Stimulated activated CD4-positive, alpha-beta T cell treated with anti-CD3 and anti-CD28 coated beads, Interleukin-12 subunit alpha, Interleukin-12 subunit beta, amount 100 ng/mL, for 48 hours (primary cell): ENCODE measurements around the gene DOCK1.

Experiments
- DNase-seq, 3 donors: peaks; one replicate each; pipeline ENCODE4 v3.0.0-alpha.2; 2020; ENCODE audit warnings: low read depth in 2 of 3, low spot score in 1 of 3

DOCK1 gene

DNA sequence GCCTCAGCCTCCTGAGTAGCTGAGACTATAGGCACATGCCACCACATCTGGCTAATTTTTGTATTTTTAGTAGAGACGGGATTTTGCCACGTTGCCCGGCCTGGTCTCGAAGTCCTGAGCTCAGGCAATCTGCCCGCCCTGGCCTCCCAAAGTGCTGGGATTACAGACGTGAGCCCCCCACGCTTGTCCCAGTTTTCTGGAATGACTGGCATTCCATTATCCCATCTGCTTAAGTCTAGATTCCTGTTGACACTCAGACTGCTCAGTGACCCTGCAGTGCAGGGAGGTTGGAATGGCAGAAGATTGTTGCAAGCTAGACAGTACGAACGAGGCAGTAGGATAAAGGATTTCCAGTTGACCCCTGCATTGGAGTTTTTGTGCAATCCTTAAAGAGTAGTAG is 508.8 kb downstream of the DOCK1 start:
- no peak for DNase-seq

DNA sequence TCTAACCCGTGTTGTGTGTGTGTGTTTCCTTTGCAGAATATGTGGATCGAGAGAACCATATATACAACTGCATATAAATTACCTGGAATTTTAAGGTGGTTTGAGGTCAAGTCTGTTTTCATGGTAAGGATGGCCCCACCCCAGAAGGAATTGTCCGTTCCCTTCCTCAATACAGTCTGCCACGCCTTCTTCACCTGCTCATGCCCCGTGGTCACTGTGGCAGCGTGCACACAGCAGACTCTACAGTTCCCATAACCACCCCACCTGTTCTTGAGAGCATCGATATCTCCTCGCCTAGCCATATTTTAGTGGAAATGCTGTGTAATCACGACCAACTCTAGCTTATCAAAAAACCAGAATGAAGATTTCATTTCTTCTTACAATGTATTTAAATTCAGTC is 509.9 kb downstream of the DOCK1 start:
- no peak for DNase-seq

DNA sequence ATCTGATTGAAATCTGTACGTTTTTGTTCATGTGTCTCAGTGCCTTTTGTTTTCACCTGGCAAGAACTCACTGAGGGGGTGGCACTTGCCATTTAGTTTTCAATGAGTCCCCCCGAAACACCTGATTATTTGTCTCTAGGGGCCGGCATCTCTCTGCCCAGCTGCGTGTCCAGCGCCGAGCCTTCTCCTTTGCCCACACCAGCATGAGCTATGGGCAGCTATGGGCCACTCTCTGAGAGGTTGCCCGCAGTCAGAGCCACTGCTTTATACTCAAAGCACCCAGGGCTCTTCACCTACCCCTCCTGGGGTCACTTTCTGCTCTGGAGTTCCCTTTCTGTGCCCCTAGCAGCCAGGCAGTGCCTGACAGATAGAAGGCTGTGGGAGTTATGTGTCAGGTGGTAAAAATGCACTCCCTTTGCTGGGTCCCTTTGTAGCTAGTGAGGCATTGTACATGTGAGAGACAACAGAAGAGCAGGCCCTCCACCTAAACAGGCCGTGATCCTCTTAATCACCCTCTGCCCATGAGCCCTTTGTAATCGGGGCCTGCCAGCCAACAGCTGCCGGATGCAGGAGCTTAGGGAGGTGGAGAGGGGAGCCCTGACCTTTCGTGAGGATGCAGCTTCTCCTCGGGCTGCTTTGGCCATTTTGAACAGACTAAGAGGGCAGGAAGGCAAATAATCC is 510.8 kb downstream of the DOCK1 start:
- no peak for DNase-seq

DNA sequence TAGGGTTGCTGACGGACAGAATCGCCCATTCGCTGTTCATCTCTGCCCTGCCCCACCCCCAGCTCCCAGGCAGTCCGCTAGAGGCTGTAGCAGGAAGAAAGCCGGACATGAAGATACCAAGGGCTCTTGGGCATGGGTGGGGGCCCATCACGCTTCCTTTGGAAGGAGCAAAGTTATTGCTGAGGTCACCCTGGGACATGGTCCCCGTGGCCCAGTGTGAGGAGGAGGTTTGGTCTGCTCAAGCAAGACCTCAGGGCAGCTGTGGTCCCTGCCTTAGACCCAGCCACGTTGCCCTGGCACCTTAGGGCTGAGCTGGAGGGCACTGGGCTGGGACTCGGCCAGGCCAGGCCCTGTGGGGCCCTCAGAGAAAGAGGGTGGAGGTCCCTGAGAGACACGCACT is 511.8 kb downstream of the DOCK1 start:
- DNase-seq, result no peak

DNA sequence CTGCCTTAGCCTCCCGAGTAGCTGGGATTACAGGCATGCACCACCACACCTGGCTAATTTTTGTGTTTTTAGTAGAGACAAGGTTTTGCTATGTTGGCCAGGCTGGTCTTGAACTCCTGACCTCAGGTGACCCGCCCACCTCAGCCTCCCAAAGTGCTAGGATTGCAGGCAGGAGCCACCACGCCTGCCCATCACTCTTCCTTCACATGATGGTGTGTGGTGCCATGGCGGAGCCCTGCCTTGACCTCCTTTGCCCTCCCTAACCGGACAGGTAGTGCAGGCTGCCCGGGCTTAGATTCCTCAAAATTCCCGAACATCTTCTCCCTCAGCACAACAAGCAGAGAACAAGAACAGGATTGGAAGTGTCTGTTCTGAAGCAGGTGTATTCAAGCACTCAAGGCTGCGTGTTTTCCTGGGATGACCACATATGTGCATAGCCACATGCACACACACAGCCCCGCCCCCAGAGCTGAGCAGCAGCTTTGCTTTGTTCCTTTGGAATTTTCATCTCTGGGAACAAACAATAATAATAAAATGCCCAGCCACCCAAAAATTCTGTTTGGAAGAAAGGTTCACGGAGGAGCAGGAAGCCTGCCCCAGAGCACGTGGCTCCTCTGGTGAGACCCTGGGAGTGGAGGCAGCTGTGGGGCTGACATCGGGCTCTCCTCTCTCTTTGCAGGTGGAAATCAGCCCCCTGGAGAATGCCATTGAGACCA is 512.6 kb downstream of the DOCK1 start:
- DNase-seq, result no peak

DNA sequence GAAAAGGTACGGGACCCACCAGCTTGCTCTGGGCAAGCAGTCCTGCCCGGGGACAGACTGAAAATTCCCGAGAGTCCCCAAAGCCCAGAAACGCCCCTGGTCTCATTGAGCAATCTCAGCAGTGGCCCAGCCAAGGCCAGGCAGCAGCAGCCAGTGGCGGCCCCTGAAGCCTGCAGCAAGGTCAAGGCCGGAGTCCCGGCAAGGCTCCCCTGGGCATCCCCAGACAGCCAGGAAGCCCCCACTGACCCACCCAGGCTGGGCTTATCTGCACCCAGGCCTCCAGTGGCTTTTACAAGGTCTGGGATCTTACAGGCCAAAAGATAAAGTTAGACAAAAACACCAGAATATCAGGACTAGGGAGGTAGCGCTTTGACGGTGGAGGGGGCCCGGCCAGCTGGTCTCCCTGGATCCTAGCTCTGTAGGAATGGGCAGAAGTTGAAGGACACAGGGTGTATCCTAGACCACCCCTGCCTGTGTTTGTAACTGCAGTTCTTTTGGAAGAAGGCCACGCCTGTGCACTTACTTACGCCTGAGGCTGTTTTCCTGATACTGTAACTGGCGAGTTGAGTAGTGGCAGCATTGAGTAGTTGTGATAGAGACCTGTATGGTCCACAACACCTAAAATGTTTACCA is 513.4 kb downstream of the DOCK1 start:
- no peak for DNase-seq

DNA sequence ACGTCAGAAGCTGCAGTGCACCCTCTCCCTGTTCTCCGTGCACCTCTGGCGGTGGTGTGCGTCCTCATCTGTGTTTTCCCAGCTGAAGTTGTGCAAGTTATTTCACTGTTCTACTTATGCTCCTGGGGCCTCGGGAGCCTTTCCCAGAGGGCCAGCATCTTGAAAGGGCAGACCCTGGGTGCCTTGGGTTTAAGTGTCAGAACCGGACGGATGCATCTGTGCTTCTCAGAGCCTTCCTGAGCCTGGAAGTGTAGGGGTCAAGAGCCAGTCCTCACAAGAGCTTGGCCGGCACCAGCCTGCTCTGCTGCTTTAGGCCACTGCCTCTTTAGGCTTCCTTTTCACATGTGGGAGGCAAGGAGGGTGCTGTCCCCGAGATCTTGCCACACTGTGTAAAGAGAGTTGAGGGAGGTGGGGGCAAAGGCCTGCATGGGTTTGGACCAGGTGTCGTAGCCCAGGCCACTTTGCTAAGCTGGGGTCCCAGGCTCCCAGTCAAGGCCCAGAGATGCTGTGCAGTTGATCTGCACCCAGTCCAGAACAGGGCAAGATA is 515.0 kb downstream of the DOCK1 start:
- no peak for DNase-seq

DNA sequence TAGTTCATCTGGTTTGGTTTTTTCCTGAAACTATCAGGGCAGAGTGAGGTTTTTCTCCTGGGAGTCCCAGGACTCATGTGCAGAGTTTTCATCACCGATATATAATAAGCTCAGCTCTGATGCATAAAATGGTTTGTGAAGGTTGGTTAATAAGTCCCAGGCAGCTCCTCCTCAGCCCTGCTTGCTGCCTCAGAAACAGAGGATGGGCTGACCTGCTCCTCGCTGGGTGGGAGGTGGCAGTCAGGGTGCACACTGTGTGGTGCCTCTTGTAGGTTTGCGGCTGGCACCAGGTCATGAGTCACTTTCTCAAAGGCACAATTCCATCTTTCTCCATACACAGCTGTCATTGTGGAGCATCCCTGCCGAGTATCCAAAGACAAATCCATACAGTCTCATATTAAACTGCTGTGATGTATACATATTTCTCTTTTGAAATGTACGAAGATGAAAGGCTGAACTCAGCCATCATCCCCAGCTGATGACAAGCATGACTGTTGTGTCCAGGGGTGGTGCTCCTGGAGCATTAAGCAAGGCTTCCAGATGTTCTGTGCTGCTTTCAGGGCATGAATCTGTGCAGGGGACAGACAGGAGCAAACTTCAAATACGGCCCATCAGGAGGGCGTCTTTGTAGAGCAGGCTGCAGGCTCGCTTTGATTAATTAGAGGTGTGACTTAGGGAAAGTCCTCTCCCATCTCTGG is 518.1 kb downstream of the DOCK1 start:
- DNase-seq, result no peak

DNA sequence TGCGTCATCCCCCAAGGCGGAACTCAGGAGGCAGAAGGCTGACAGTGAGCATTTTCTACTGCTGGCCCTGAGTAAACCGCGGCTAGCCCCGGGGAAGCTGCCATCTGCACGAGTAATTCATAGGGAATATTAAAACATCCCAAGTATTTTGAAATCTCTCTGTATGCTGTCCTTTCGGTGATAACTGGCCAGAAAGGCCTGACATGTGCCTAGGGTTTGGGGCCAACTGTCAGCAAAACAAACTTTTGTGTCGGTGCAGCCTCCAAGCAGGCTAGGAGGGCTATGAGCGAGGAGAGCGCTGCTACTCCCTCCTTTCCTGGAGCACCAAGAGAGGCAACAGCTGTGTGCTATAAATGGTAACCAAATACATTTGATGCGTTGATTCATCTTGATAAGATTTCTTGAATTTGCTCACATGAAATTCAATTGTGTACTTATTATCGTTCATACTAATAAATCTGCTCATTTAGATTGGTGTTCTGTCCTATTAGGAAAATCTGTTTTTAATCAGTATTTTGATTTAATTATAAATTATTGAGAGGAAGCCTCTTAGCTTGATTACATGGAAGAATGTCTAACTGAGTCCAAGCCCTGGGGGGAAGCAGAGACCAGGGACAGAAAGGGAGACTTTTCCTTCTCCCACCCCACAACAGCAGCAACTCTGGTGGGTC is 519.5 kb downstream of the DOCK1 start:
- no peak for DNase-seq

DNA sequence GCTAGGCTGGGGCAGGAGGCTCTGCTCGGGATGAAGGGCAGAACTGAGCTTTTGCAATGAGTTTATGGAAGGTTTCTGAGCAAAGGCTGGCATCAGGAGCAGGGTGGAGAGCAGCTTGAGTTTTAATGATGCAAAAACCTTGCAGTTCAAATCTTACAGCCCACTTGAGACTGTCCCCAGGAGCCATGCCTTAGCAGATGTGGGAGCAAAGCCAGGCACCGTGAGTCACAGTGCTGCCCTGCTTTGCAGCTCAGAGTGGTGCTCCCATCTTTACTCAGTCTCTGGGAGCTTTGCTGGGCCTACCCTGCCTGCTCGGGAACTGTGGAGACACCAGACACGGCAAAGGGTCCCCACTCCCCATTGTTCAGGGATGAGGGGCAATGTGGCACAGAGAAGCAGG is 521.5 kb downstream of the DOCK1 start:
- DNase-seq, result no peak

DNA sequence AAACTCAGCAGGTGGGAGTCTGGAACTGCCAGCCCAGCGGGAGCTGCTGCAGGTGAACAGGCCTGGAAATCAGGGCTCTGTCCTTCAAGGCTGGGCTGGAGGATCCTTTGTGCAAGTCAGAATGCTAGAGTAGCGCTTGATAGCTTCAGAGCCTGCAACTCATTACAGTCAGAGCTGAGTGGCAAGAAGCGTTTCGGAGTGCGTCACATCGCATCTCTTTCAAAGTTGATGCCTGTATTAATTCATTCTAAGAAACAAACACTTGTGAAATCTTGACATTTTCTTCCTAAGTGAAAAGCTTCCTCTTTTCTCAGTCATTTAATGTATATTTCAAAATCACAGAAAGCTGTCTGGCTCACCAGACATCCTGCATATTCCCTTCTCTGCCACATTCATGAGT is 522.7 kb downstream of the DOCK1 start:
- no peak for DNase-seq

DNA sequence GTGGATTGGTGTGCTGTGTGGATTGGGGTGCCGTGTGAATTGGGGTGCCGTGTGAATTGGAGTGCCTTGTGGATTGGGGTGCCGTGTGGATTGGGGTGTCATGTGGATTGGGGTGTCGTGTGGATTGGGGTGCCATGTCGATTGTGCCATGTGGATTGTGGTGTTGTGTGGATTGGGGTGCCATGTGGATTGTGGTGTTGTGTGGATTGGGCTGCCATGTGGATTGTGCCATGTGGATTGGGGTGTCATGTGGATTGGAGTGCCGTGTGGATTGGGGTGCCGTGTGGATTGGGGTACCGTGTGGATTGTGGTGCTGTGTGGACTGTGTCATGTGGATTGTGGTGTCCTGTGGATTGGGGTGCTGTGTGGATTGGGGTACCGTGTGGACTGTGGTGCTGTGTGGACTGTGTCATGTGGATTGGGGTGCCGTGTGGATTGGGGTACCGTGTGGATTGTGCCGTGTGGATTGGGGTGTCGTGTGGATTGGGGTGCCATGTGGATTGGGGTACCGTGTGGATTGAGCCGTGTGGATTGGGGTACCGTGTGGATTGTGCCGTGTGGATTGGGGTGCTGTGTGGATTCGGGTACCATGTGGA is 523.3 kb downstream of the DOCK1 start:
- DNase-seq, result no peak

DNA sequence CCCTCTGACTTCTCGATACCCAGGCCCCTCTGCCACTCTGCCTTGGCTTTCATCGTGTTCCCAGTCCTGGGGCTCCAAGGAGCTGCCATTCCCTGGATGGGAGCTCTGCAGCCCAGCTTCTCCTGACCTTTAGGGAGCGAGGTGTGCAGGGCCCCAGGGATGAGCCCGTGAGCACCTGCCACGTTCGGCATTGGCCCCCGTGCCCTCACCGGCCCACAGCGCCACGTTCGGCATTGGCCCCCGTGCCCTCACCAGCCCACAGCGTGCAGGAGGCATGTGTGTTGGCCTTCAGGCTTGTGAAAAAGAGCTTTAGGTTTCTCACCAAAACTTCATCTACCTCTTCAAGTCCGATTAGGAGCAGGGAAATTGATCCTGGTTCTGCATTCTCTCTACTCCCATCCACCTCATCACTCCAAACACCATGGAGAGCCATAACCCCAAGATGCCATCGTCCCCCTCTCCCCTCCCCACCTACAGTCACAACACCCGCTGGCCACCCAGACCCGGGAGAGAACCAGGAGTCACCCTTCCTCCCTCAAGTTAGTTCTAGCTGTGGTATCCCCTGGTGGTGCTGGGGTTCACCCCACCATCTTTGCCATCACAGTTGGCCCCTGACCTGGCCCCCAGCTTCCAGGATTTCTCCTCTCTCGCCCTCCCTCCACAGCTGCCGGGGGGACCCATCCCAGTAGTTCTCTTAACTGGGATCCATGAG is 524.5 kb downstream of the DOCK1 start:
- no peak for DNase-seq

DNA sequence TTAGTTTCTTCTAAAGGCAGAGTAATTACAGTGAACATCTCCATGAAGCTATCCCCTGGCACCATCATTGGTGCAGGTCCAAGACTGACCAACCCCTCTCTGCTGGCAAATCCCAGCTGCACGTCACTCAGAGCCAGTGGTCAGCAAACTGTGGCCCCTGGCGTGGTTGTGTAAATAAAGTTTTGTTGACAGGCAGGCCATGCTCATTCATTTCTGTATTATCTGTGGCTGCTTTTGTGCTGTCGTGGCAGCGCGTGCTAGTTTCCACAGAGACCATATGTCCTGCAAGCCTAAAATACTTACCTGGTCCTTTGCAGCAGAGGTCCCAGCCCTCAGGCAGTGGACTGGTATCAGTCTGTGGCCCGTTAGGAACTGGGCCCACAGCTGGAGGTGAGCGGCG is 526.3 kb downstream of the DOCK1 start:
- DNase-seq, result no peak

DNA sequence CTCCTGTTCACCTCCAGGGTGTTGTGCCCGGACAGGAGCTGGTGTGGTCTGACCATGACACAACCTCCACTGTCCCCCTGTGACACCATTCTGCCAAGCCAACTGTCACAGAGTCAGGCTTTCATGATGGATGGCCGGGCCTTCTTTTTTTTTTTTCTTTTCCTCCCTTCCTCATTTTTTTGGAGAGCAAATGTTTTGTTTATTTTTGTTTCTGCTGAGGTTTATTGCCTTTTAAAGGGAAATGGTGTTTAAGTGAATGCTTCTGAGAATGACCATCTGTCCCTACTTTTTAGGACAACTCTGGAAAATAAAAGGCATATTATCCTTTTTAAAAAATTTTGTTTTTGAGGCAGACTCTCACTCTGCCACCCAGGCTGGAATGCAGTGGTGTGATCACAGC is 528.8 kb downstream of the DOCK1 start:
- no peak for DNase-seq

DNA sequence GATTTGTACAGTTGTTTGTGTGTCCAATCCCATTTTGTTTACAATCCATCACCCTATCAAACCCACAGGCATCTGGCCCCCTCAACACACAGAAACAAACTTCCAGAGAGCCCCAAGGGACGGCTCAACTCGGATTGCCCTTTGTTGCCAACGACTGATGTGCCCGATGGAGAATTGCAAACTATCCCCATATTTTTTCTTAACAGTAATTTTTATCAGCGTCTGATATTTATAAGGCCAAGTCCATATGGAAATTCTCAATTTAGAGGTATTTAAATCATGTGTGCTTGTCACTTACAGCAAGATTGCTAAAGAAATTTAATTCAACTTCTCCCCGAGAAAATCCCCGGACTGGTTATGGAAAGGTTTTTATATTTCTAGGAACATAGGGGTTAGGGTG is 530.0 kb downstream of the DOCK1 start:
- no peak for DNase-seq

DNA sequence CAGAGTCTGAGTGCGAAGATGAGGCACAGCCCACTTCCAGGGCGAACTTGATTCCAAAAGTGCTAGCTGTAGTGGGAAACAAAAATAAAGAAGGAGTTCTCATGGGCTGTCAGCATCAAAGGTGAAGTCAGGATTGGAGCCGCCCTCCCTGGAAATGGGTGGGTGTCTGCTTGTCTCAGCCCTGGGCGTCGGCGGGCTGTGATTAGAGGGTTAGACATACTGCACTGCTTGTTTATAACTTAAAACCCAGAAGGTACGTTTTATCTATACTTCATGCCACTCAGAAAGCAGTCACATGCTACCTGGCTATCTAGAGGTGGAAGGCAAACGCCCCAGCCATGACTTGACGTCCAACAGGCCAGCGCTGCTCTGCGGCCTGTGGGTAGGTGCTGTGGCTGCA is 535.1 kb downstream of the DOCK1 start:
- DNase-seq, result no peak

DNA sequence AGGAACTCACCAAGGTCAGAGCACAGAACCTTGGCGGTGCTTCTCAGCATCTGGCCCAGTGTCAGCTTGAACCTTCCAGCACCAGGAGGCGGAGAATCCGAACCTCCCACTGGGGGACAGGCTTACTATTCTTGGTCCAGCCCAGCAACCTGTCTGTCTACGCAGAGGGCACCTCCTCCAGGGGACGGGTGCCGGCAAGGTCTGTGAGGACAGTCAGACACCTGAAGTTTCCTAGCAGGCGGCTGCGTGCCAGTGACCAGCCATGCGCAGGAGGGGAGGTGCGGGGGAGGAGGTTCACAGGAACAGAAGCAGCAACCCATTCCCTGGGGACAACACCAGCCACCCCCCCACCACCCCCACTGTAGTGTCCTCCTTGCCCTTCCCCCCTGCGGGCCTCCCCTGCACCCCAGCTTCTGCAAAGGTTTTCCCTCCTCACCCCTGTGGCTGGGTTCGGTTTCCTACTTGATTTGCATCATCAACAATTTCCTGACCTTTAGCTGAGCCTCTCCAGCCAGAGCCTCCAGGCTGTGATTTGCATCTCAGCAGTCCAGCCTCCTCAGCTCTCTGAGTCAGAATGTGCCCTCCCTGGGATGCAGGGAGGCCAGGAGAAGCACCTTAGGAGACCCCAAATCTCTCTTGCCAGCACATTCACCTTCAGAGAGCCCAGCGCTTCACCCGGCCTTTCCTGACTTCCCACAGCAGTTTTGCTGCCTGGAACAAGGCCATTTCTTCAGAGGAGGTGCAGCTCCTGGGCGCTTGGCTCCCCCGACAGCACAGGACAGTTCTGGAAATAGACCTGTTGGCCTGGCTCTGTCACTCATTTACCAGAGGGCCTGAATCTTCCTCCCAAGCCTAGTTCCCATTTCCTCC is 536.4 kb downstream of the DOCK1 start:
- DNase-seq, result no peak

DNA sequence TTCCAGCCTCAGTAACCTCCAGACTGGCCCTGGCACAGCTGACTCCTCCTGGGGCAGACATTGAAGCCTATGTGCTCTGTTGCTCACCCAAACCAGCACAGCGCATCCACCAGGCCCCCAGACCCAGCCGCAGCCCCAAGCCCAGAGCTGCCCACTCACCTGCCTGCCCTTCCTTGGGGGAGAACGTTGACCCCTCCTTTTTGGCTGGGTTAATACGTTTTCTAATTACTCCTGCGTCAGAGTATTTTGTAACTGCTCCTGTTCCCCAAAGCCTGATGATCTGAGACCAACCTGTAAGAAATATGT is 536.9 kb downstream of the DOCK1 start:
- no peak for DNase-seq
